NAMALWA (cell line): ENCODE results near the gene POLR3F.
"Not testable (repeated sequence)": the region's sequence is repeated elsewhere in the genome, so short reads cannot be mapped to it uniquely, and the experiment has no call there.

Experiments used
- DNase-seq: peaks from one replicate; pipeline ENCODE4 v3.0.0-alpha.2; 2015; ENCODE audit warnings: low spot score

Gene POLR3F, protein sequence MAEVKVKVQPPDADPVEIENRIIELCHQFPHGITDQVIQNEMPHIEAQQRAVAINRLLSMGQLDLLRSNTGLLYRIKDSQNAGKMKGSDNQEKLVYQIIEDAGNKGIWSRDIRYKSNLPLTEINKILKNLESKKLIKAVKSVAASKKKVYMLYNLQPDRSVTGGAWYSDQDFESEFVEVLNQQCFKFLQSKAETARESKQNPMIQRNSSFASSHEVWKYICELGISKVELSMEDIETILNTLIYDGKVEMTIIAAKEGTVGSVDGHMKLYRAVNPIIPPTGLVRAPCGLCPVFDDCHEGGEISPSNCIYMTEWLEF

DNA sequence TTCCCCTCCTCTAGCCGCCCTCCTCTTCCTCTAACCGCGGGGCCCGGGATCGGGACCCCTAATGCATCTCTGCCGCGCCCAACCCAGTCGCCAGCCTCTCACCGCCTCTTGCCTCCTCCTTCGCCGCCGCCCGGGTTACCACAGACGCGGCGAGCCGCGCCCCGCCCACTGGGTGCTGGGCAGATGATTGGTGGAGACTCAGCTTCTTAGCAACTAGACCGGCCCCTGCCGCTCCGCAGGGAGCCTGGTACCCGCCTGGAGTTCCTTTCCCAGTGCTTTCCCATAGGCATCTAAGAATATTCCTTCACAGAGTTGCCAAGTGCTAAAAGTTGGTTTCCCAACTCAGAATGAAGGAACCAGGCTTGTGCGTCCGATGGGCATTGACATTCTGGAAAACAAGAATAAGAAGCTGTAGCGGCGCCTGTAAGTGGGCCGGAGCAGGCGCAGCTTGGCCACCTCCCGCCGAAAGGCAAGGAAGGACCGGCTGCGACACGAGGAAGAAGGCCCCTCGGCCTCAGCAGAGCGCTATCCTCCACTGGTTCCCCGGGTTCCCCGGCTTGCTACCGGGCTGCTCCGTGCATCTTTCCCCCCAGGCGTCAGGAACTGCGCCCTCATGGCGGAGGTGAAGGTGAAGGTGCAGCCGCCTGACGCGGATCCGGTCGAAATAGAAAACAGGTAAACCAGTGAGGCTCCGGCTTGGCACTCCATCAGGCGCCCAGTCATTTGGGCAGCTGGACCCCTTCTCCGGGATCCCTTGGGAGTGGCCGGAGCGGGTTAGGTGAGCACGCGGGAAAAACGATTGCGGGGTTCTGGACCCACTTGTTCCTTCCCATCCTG, at the start of gene POLR3F, which contains the start of gene DZANK1:
POLR3F (plus strand) TSS at position 497 of the 837 bp plus-strand sequence; CDS start at position 614, 117 bp downstream.
DZANK1 (minus strand) TSS at position 137 of the 837 bp plus-strand sequence. CDS start 1,672 bp downstream, outside the sequence.
- DNase-seq: peak; percentile 95

DNA sequence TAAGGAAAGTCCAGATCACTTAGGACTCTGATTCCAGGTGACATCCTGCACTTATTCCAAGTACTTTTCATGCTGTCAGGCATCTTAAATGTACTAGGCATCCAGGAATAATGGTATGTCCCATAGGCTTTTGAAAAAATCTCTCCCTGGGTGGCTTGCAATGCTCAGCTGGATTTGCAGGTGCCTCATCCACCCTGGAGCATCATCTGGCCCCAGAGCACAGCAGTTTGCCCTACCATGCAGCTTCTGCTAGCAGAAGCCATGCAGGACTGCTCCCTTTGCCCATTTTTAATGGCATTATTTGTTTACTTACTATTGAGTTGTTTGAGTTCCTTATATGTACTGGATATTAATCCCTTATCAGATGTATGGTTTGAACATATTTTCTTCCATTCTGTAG, 45.6 kb upstream of the POLR3F start:
- DNase-seq: no peak

DNA sequence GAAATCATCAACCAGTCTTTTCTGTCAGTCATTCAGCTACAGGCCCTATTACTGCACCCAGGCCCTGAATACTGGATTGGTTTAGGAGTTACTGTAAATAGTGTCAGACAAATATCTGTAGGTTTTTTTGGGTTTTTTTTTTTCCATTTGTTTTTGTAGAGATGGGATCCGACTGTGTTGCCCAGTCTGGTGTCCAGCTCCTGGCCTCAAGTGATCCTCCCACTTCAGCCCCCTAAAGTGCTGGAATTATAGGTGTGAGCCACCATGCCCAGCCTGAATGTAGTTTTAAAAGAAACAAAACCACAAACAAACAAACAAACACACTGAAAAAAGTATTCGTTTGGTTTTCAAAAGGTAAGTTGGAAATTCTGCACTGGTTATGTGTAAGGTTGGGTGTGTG, 40.0 kb upstream of the POLR3F start:
- DNase-seq: no peak

DNA sequence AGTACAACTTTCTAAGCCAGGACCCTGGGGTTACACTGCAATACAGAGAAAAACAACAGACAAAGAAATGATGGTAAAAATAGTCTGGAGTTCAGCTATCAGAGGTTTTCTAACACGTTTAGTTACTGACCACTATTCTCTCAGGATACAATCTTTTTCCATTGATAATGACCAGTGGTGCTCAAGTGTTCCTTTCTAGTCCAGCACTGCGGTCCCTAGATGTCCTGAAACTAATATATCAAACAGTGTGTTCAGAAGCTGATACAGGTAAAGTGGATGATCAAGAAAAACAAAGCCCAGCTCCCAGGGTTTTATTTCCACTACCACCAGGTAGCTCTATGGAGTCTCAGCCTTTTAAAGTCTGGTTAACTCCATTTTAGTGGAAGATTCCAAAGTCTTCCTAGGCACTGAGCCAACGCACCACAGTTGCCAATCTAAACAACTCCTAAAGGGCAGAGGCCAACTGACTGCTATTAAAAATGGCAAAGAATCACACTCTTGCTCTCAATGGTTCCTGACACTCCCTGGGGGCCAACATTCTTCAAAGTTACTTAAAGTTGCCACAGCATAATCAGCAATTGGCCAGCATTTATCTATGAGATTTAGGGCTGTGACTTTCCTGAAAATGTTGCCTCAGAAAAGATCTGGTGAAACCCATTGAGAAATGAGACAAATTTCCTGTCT, 38.6 kb upstream of the POLR3F start:
- no peak for DNase-seq

DNA sequence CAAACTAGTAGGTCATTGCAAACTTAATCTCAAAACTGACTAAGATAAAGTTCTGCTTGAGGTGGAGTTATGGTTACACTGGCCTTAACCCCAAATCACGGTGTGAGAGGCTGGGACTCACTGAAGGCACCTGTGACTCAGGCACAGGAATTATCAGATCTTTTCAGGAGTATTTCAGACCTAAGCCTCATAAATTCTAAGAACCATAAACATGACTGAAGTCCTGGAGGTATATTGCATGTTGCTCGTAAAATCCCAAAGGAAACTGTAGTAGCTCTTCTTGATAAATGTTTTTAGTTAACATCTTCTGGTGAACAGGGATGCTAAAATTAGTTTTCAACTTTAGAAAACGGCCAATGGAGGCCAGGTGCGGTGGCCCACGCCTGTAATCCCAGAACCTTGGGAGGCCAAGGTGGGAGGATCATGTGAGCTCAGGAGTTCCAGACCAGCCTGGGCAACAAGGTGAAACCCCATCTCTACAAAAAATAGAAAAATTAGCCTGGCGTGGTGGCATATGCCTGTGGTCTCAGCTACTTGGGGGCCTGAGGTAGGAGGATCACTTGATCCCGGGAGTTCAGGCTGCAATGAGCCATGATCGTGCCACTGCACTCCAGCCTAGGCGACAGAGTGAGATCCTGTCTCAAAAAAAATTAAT, 36.9 kb upstream of the POLR3F start:
- DNase-seq: no peak

DNA sequence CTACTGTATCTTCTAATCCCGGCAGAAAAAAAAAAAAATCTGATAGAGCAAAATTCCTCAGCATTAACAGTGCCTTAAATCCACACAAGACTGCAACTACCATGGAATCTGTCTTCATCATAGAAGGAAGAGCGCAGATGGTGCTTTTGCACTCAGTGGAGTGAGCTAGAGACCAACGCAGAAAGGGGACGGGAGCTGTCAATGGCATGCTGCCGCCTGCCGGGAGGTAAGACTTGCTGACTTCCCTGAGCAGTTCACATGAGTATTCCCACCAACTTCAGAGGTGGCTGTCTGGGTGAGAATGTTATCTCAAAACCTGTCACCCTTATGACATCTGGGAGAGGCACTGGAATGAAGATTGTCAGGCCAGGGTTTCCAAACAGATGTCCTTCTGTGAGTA, 36.0 kb upstream of the POLR3F start:
- DNase-seq: no peak

DNA sequence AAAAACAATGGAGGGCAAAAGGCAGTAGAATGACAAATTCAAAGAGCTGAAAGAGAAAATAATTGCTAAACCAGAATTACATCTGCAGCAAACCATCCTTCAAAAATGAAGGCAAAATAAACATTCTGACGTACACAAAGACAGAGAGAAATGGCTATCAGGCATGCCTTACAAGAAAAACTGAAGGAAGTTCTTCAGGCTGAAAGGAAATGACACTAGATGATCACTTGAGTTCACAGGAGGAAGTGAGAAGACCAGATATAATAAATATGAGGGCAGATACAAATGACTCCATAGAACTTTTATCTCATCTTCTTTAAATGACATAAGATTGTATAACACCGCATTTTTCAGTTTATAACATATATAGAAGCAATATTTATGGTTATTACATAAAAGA, 30.3 kb upstream of the POLR3F start:
- peak; percentile 11 for DNase-seq

DNA sequence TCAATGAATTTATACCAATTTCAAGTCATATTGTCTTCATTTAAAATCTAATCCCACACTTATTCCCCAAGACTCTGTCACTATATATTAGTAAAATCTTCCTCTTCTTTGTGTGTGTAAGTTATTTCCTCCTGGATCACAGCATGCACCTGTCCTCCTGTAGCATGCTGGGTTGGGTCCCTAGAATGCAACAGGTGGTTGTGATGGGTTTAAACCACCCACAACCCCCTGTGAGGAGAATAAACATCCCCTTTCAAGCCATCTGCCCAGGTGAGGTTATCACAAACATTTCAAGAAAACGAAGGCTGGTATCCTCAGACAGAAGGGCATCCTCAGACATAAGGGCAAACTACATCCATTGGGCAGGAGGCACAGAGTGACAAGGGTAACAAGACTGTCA, 26.8 kb upstream of the POLR3F start:
- no peak for DNase-seq

DNA sequence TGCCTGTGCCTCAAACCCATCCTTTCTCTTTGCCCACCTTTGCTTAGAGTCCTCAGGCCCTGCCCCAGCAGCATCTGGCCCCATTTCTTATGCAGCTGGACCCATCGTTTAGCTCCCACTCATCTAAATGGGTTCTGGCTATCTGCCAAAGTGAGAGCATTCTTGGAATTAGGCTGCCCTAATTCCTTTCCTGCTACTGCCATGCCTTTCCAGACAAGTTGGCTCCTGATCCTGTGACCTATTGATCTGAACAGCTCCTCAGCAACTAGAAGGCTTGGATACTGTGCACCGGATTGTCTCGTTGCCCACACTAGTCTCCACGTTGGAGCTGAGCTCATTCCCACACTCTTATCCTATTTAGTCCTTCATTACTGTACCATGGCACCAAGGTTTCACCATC, 23.3 kb upstream of the POLR3F start:
- no peak for DNase-seq

DNA sequence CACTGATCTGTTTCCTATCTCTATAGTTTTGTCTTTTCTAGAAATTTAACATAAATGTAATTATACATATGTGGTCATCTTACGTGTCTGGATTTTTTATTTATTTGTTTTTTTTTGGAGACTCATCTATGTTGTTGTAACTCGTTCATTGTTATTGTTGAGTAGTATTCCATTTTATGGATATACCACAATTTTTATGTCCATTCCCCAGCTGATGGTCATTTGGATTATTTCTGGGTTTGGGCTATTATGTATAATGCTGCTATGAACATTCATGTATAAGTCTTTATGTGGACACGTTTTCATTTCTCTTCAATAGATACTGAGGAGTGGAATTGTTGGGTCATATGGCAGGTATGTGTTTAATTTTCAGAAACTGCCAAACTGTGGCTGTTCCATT, 10.6 kb upstream of the POLR3F start:
- DNase-seq: no peak

DNA sequence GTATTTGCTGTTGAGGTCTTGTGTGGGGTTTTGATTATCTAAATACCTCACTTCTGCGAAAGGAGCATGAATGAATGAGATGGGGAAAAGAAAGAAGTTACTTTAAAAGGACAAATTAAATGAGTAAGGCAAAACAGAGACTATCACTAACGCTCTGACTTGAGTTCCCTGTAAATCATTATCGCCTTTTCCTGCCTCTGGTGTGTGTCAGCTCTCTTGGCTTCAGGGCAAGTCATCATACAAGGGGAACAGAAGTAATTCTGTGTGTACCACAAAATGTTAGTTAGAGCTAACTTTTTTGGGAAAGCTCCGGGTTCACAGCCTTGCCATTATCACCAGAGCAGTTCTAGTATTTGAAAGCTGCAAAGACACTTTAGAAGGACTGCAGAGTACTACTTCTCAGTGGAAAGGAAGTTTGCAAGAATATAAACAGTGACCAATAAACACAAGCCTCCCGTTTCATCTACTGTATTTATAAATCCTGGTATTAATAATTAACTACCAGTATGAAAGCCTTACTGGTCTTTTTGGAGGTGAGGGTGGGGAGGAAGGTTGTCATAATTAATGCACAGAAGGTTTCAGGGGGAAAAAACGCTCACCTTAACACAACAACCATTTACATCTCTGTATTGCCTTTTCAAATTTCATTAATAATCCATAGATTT, 1.5 kb upstream of the POLR3F start:
- no peak for DNase-seq

DNA sequence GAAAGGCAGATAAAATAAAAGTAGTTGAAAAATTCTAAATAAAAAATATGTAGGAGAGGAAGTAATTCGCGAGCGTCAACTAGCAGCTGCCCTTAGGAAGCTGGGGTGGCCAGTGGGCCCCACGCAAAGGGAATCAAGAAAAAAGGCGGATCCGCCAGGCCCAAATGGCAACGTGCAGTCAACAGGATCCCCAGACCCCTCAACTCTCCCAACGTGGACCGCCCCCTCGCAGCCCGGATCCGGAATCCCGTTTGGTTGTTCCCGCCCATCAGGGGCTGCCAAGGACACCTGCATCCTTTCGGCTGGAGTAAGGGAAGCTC, 656 bp upstream of the POLR3F start:
- DNase-seq: no peak

DNA sequence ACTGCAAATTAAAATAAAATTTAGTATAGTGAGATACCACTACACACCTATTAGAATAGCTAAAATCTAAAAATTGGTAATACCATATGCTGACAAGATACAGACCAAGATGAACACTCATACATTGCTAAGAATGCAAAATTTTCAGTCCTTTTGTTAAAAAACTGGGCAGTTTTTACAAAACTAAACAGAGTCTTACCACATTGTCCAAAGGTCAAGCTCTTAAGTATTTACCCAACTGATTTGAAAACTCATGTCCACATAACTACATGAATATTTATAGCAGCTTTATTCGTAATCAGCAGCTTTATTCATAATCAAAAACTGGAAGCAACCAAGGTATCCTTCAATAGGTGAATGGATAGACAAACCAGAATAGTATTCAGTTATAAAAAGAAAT, 10.0 kb downstream of the POLR3F start:
- DNase-seq: no peak

DNA sequence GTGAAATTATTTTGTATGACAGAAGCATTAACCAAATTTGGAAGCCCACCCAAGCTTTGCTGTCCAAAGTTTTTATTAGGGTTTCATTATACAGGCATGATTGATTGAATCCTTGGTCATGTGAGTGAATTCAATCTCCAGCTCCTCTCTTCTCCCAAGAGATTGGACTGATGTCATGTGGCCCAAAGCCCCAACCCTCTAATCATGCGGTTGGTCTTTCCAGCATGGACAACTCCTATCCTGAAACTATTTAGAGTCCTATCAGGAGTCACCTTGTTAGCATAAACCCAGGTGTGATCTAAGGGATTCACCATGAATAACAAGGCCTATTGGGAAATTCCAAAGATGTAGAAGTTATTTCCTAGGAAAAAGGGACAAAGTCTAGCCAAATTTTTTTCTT, 10.6 kb downstream of the POLR3F start:
- DNase-seq: no peak

DNA sequence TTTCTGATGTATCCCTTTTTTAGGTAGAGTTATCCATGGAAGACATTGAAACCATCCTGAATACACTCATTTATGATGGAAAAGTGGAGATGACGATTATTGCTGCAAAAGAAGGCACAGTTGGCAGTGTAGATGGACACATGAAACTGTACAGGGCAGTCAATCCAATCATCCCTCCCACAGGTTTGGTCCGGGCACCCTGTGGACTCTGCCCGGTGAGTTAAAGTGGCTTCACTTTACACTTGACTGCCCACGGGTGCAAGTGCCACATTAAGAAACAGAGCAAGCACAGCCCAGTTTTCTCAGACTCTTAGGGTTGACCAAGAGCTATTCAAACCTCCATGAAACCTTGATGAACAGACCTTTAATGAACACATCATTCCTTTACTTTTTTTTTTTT, 14.4 kb downstream of the POLR3F start:
- no peak for DNase-seq

DNA sequence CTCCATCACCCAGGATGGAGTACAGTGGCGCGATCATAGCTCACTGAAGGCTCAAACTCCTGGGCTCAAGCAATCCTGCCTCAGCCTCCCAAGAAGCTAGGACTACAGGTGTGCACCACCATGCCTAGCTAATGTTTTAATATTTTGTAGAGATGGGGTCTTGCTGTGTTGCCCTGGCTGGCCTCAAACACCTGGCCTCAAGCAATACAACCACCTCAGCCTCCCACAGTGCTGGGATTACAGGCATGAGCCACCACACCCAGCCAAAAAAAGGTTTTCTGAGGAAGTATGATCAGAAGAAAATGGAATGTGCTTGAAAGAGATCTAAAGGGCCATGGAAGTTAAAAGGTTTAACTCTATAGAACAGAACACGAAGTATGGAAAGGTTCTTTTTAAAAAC, 21.1 kb downstream of the POLR3F start:
- no peak for DNase-seq

DNA sequence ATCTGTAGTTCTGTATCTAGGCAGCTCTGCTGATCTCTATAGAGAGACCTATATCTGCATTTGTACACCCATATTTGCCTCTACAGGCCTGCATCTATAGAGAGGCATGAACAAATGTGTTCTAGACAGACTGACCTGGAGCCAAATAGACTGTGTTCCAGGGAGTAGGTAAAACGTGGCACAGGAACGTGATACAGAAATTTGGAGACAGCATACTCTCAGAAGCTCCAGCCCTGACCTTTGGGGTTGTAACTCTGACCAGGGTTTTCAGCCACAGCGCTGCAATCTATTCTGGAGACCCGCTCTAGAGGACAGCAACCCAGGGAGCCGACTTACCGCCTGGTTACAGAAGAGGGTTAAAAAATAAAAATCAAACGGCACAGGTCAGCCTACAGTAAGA, 28.9 kb downstream of the POLR3F start:
- DNase-seq: peak; percentile 36

DNA sequence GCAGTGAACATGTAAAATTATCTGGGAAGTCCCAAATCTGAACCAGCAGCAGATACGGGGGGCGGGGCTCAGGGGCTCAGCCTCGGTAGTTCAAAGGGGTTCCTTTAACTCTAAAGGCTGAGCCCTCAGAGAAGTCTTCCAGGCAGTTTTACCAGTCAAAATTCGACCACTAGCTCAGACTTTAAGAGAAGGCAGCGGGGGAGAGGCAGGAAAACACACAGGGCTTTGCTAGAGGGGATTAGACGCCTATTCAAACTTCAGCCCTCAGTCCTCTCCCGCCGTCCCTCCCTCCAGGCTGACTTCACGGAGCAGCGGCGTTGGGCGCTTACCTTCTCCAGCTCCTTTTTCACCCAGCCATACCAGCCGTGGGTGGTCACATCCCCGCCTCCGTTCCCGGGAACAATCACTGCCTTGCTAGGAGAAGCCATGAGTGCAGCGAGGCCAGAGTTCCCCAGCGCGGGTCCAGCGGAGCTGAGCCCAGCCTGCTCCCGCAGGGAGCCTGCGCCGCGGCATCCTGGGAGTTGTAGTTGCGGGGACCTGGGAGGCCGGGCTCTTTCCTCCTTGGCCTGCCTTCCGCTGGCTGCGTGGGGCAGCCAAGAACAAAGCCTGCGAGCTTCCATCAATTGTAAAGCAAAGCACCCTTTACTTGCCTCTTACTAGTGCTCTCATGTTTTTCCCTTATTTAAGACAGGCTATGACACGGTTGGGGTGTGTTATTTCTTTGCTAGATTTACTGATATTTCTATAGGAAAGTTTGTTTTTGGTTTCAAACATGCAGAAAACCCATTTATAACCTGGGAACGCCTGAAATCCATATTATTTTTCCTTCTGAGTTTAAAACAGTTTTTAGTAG, 29.8 kb downstream of the POLR3F start, which contains the start of gene RBBP9:
RBBP9 (minus strand) TSS at position 486 of the 853 bp plus-strand sequence; CDS start at position 428, 58 bp downstream.
- DNase-seq: peak; percentile 72

DNA sequence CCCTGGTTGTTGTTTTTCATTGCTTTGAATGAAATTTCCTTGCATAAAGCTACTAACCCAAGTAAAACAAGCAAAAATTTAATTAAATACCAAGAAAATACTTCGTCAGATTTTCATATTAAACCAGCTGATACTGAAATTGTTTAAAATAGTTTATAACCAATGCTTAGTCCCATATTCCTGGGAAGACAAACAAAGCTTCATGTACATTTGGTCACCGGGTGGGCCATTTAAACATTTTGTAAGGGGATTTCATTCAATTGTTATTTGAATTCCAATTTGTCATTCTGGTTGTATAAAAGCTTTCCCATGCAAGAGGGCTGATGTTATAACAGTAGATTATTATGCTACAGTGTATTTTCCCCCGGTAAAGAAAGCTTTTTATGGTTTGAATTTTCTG, 30.4 kb downstream of the POLR3F start:
- no peak for DNase-seq

DNA sequence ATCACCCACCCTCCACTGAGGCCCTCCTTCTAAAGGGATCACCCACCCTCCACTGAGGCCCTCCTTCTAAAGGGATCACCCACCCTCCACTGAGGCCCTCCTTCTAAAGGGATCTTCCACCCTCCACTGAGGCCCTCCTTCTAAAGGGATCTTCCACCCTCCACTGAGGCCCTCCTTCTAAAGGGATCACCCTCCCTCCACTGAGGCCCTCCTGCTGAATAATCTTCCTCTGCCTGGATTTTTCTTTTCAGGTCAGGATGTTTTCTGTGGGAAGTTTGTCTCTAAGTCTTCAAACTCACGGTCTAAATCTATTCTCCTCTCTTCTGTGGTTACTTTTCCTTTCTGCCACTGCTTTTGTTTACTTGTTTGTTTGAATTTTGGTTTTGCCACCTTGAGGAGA, 34.5 kb downstream of the POLR3F start:
- not testable (repeated sequence) for DNase-seq
